Vagina (tissue), 2 donors: ENCODE results near the gene RNF43. TPM values are rescaled to one million over a fixed set of nuclear protein-coding genes. Genes with fewer than 3 reads are reported as not detected.
"Not testable (repeated sequence)": the region's sequence is repeated elsewhere in the genome, so short reads cannot be mapped to it uniquely, and the experiment has no call there.

ENCODE experiments used
- DNase-seq, 2 donors: peaks; one replicate each; pipeline ENCODE4 v3.0.0-alpha.2; 2017; ENCODE audit errors: extremely low spot score in 2 of 2
- H3K27ac ChIP-seq: fragments of 200-600 bp; sonication (generic); one replicate; pipeline ENCODE4 v1.5.1; 2019
- H3K27me3 ChIP-seq: fragments of 200-600 bp; sonication (generic); one replicate; pipeline ENCODE4 v1.5.1; 2019
- H3K36me3 ChIP-seq, 2 donors: fragments of 200-600 bp; sonication (generic); one replicate each; pipeline ENCODE4 v1.5.1; 2017 to 2019
- H3K4me1 ChIP-seq: fragments of 200-600 bp; sonication (generic); one replicate; pipeline ENCODE4 v1.5.1; 2019
- H3K4me3 ChIP-seq, 2 donors: fragments of 200-600 bp; sonication (generic); 1 replicate in 1 of 2; 2 replicates in 1 of 2; pipeline ENCODE4 v1.5.1; 2016 to 2019
- H3K9me3 ChIP-seq: fragments of 200-600 bp; sonication (generic); one replicate; pipeline ENCODE4 v1.5.1; 2019
- CTCF ChIP-seq, 3 experiments: fragments of 450-650 bp in 2 of 3; fragments of 200-600 bp in 1 of 3; sonication (generic) in 1 of 3; IDR thresholded peaks; one replicate each; pipeline ENCODE4 v1.5.1; 2017 to 2019; ENCODE audit warnings: antibody characterized with exemption in 3 of 3, mild to moderate bottlenecking in 2 of 3, moderate library complexity in 2 of 3
- POLR2A ChIP-seq, 2 donors: fragments of 450-650 bp; IDR thresholded peaks; one replicate each; pipeline ENCODE4 v1.6.1; 2017; ENCODE audit warnings: antibody characterized with exemption in 2 of 2, mild to moderate bottlenecking in 2 of 2, moderate library complexity in 2 of 2
- POLR2AphosphoS5 ChIP-seq, 2 donors: sonication (generic); formaldehyde crosslinking; IDR thresholded peaks; one replicate each; pipeline ENCODE4 v1.9.0; 2017; ENCODE audit warnings: antibody characterized with exemption in 2 of 2, mild to moderate bottlenecking in 2 of 2, low read depth in 1 of 2; ENCODE audit not compliant: insufficient read depth in 1 of 2
- intact Hi-C: fragments of 100-400 bp; cut with DNase I; formaldehyde crosslinking; loops from one replicate; pipeline ENCODE4 v1.15.1; 2023
- total RNA-seq: library from RNA; depleted of rRNA; stranded (reverse); fragments of >200 nt; gene quantifications from one replicate; pipeline ENCODE4 v1.2.3, GENCODE V29; 2016

Gene RNF43
- total RNA-seq, 1 donor from 2014 or later, result 27.7 TPM

DNA sequence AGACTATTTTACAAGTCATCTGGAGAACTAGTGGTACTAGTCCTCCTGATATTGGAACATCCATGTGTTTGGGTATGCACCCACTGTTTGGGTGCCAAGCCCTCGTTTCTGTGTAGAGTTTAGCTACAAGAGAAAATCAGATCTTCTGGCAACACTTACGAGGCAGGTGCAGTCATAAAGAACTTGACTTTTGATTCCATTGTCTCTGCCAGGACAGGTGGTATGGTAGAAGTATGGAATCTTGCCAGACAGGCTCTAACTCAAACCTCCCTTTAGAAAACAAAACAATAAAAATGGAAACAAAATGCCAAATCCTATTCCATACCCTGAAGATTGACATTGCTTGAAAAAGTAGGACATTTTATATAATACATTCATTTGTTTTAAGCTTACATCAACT lies 16.0 kb downstream of the RNF43 start:
- H3K27me3 ChIP-seq, result no peaks in the 10 kb centered on the region

DNA sequence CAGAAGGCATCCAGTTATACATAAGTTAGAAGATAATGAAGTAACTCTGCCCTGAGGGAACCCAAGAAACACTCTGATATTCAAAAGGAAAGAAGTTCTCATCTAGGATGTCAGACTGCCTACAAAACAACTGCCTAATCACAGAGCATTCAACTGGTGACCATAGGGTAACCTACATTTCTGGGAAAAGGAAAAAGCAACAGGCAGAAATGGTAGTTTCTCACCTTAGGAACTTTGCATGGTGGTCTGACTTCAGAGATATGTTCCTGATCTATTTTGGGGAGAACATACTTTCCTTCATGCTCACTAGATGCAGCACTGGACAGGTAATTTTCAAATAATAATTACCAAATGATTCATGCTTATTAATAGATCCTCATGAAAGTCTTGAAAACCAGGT lies 16.5 kb downstream of the RNF43 start:
- H3K36me3 ChIP-seq, result no peaks in the 10 kb centered on the region
- H3K4me3 ChIP-seq, result no peak overlapping the region
- H3K27me3 ChIP-seq, result no peaks in the 10 kb centered on the region
- no peaks in the 10 kb centered on the region for H3K9me3 ChIP-seq
- DNase-seq, result no peak
- no peak overlapping the region for H3K27ac ChIP-seq
- no peaks in the 10 kb centered on the region for H3K4me1 ChIP-seq
- TF ChIP-seq POLR2AphosphoS5 (IDR thresholded peaks at IDR 0.05; ENCODE audit: insufficient read depth in 1 of 2, low read depth in 1 of 2) (no peak), CTCF (IDR thresholded peaks at IDR 0.05) (no peak), POLR2A (IDR thresholded peaks at IDR 0.05) (no peak)
- intact Hi-C loops, result no loop called here

More for the DNA sequence above, 16.0 kb downstream of the RNF43 start:
- H3K4me1 ChIP-seq, result no peaks in the 10 kb centered on the region
- H3K9me3 ChIP-seq, result no peaks in the 10 kb centered on the region
- no peak overlapping the region for H3K27ac ChIP-seq
- TF ChIP-seq CTCF (IDR thresholded peaks at IDR 0.05), result no peak
- no peaks in the 10 kb centered on the region for H3K36me3 ChIP-seq
- intact Hi-C loops, result no loop called here
- H3K4me3 ChIP-seq, result no peak overlapping the region
- DNase-seq, result no peak

GRCh38 chr17:58399974-58400373 lies 17.4 kb downstream of the RNF43 start:
- Histone ChIP-seq H3K27me3 (no peaks in the 10 kb centered on the region), H3K27ac (no peak overlapping the region), H3K4me1 (no peaks in the 10 kb centered on the region), H3K9me3 (no peaks in the 10 kb centered on the region), H3K4me3 (no peak overlapping the region), H3K36me3 (no peaks in the 10 kb centered on the region)
- DNase-seq, result no peak
- TF ChIP-seq POLR2A (IDR thresholded peaks at IDR 0.05), result no peak
- no peak for TF ChIP-seq POLR2AphosphoS5 (IDR thresholded peaks at IDR 0.05; ENCODE audit: insufficient read depth in 1 of 2, low read depth in 1 of 2)
- TF ChIP-seq CTCF (IDR thresholded peaks at IDR 0.05), result no peak
- intact Hi-C loops, result no loop called here

GRCh38 chr17:58398574-58399266 lies 18.6 kb downstream of the RNF43 start:
- Histone ChIP-seq H3K4me1 (no peaks in the 10 kb centered on the region), H3K36me3 (no peaks in the 10 kb centered on the region), H3K9me3 (no peaks in the 10 kb centered on the region), H3K27ac (no peak overlapping the region), H3K4me3 (no peak overlapping the region), H3K27me3 (no peaks in the 10 kb centered on the region)
- intact Hi-C loops, result no loop called here
- TF ChIP-seq CTCF (IDR thresholded peaks at IDR 0.05) (no peak), POLR2A (IDR thresholded peaks at IDR 0.05) (no peak), POLR2AphosphoS5 (IDR thresholded peaks at IDR 0.05; ENCODE audit: insufficient read depth in 1 of 2, low read depth in 1 of 2) (no peak)
- DNase-seq, result no peak

DNA sequence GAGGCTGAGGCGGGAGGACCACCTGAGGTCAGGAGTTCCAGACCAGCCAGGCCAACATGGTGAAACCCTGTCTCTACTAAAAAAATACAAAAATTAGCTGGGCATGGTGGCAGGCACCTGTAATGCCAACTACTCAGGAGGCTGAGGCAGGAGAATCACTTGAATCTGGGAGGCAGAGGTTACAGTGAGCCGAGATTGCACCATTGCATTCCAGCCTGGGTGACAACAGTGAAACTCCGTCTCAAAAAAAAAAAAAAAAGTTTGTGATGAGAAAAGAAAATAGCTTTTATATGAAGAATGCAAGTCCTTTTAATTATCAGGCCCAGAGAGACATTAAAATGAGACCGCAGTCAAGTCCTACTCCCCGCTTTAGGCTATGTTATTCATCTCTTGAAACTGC lies 19.9 kb downstream of the RNF43 start:
- H3K27ac ChIP-seq, H3K36me3 ChIP-seq, H3K4me1 ChIP-seq, H3K27me3 ChIP-seq, H3K9me3 ChIP-seq, intact Hi-C loops, H3K4me3 ChIP-seq, DNase-seq: not testable (repeated sequence)
